Erythroblast (primary cell): Measurements from ENCODE around the gene CTBP2.

Source experiments
- GATA1 ChIP-seq: IDR thresholded peaks from 2 replicates; pipeline ENCODE4 v1.6.1; 2011; ENCODE audit warnings: low read depth, mild to moderate bottlenecking, control low read depth, low read length, moderate library complexity
- POLR2A ChIP-seq: IDR thresholded peaks from 2 replicates; pipeline ENCODE4 v1.6.1; 2011; ENCODE audit warnings: mild to moderate bottlenecking, low read length

DNA sequence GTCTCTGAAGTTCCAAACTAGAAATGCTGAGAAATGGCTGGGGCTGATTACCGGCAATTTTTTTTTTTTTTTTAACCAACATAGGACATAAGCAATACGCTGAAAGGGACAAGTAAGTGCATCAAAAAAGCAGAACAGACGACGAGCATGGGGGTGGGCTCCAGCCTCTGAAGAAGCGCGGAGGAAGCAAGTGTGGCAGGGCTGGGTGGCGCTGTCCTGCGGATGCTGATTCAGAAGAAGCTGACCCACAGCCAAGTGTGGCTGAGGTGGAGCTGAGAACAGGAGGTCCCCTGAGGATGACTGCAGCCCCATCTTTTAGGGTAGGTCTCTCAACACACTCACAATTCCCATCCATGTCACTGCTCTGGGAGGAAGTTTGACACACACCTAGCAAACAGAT lies 65.6 kb downstream of the CTBP2 start:
- TF ChIP-seq GATA1 = no peak
- no peak for TF ChIP-seq POLR2A
